ENCODE measurements around the gene ADSS1. TPM values are rescaled to one million over a fixed set of nuclear protein-coding genes. Genes with fewer than 3 reads are reported as not detected.

The ADSS1 gene
- total and polyA plus RNA-seq, 10 donors, result 2.7 to 11.7 (median 5.1) TPM

GRCh38 chr14:104789752-104790743, 66.0 kb downstream of the ADSS1 start:
- no peak overlapping the region for H3K4me3 ChIP-seq
- H3K27me3 ChIP-seq (replicated peaks in 1 of 7), result no peaks in the 10 kb centered on the region
- WGBS, 5 donors, result 81 to 89% (median 86%) methylated on average over 8 to 31 of the region's 31 CpGs
- H3K9me3 ChIP-seq, result no peaks in the 10 kb centered on the region
- no peak for DNase-seq
- H3K4me1 ChIP-seq, result peaks cover 63 to 99% (median 95%) of the 10 kb centered on the region in 6 donors
- H3K36me3 ChIP-seq, result peaks cover 0 to 73% (median 17%) of the 10 kb centered on the region in 6 donors
- intact Hi-C loops (cut with DNase I; ENCODE audit: low total_unique reads), result no loop called here
- TF ChIP-seq POLR2AphosphoS5 (IDR thresholded peaks at IDR 0.05) (peak in 1 of 3 donors; percentile 17), CTCF (IDR thresholded peaks at IDR 0.05 in 8 of 11, conservative IDR thresholded peaks at IDR 0.05 in 3 of 11) (no peak)
- H3K27ac ChIP-seq, result peak overlapping the region in 3 of 8 donors; percentile 9 to 21 (median 10)

GRCh38 chr14:104791425-104791824, 67.4 kb downstream of the ADSS1 start:
- peak overlapping the region in 1 of 8 donors; percentile 15 for H3K4me3 ChIP-seq
- no peak for DNase-seq
- TF ChIP-seq POLR2AphosphoS5 (IDR thresholded peaks at IDR 0.05) (no peak), CTCF (IDR thresholded peaks at IDR 0.05 in 8 of 11, conservative IDR thresholded peaks at IDR 0.05 in 3 of 11) (no peak), POLR2A (IDR thresholded peaks at IDR 0.05) (no peak)
- peaks cover 69 to 93% (median 90%) of the 10 kb centered on the region in 6 donors for H3K4me1 ChIP-seq
- peaks cover 0 to 63% (median 17%) of the 10 kb centered on the region in 6 donors for H3K36me3 ChIP-seq
- no peaks in the 10 kb centered on the region for H3K27me3 ChIP-seq (replicated peaks in 1 of 7)
- peak overlapping the region in 4 of 8 donors; percentile 66 to 88 (median 81) for H3K27ac ChIP-seq
- H3K9me3 ChIP-seq, result no peaks in the 10 kb centered on the region
- intact Hi-C loops (cut with DNase I; ENCODE audit: low total_unique reads), result no loop called here
- WGBS, 5 donors, result 86 to 92% (median 89%) methylated on average over 6 to 9 of the region's 9 CpGs

- WGBS, 5 donors, result 63 to 93% (median 77%) methylated on average over 7 to 25 of the region's 25 CpGs
- H3K4me1 ChIP-seq, result peaks cover 66 to 93% (median 89%) of the 10 kb centered on the region in 6 donors
- TF ChIP-seq POLR2AphosphoS5 (IDR thresholded peaks at IDR 0.05) (peak; percentile 68 to 89 (median 77)), CTCF (IDR thresholded peaks at IDR 0.05 in 8 of 11, conservative IDR thresholded peaks at IDR 0.05 in 3 of 11) (no peak)
- H3K4me3 ChIP-seq, result peak overlapping the region in 1 of 8 donors; percentile 15
- H3K36me3 ChIP-seq, result peaks cover 0 to 54% (median 17%) of the 10 kb centered on the region in 6 donors
- peak overlapping the region; percentile 26 to 95 (median 72) for H3K27ac ChIP-seq
- intact Hi-C loops (cut with DNase I; ENCODE audit: low total_unique reads), result no loop called here
- peak; percentile 89 for DNase-seq
- no peaks in the 10 kb centered on the region for H3K9me3 ChIP-seq
- no peaks in the 10 kb centered on the region for H3K27me3 ChIP-seq (replicated peaks in 1 of 7)
These were observed 68.3 kb downstream of the ADSS1 start for GRCh38 chr14:104792101-104792884.
